ENCODE measurements around the gene BMPR1B. TPM values are rescaled to one million over a fixed set of nuclear protein-coding genes. Genes with fewer than 3 reads are reported as not detected.

Gene BMPR1B
- total and polyA plus RNA-seq, 2 of the 8 experiments (the other 6 are each of a cell fraction or from before 2014, with no cell fraction given), result 0.14 to 1.1 TPM

- TF ChIP-seq CHD7 (IDR thresholded peaks at IDR 0.05; ENCODE audit: insufficient replicate concordance, low read length), result no peak
- TF ChIP-seq ASH2L (IDR thresholded peaks at IDR 0.05; ENCODE audit: low read length), result no peak
- TF ChIP-seq SRF (IDR thresholded peaks at IDR 0.05; ENCODE audit: low read depth, low read length), result no peak
- no peak for TF ChIP-seq TCF12 (IDR thresholded peaks at IDR 0.05; ENCODE audit: low read depth, low read length)
These were observed 184.0 kb downstream of the BMPR1B start (continued) for GRCh38 chr4:94941706-94942105.

Measured in H1 (cell line).